Urothelium cell line (cell line): ENCODE results near the gene ALDH1A1.

Experiments used
- DNase-seq: peaks from one replicate; pipeline ENCODE4 v3.0.0; 2011; ENCODE audit warnings: low spot score, mixed read lengths
- FAIRE-seq: peaks from 2 replicates; lab custom pipeline; 2011; peaks lifted over from hg19 to GRCh38; lab: Jason Lieb, UNC

Gene ALDH1A1

GRCh38 chr9:72898784-72899733 lies 53.8 kb downstream of the ALDH1A1 start:
- FAIRE-seq (no peak), DNase-seq (no peak)

GRCh38 chr9:72898360-72898759 lies 54.5 kb downstream of the ALDH1A1 start:
- DNase-seq (no peak), FAIRE-seq (no peak)

GRCh38 chr9:72897069-72897649 lies 55.7 kb downstream of the ALDH1A1 start:
- DNase-seq: no peak

GRCh38 chr9:72896439-72896838 lies 56.4 kb downstream of the ALDH1A1 start:
- FAIRE-seq: no peak

More at GRCh38 chr9:72897069-72897649, 55.7 kb downstream of the ALDH1A1 start:
- no peak for FAIRE-seq

DNA sequence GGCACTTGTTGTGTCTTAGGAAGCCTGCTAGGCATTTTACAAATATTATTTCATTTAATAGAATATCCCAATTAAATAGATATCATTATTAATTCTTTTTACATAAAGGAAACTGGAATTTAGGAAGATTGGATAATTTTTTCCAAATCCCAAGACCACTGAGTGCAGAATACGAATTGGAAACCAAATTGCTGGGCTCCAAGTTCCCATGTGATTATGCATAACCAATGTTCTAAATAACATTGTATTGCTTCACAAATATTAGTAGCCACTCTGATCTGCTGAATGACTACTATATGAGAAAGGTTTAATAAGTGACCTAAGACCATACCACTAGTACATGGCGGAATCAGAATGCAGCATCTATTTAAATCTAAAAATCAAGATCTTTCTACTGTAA lies 57.7 kb downstream of the ALDH1A1 start:
- DNase-seq (no peak), FAIRE-seq (no peak)

More at GRCh38 chr9:72896439-72896838, 56.4 kb downstream of the ALDH1A1 start:
- no peak for DNase-seq

DNA sequence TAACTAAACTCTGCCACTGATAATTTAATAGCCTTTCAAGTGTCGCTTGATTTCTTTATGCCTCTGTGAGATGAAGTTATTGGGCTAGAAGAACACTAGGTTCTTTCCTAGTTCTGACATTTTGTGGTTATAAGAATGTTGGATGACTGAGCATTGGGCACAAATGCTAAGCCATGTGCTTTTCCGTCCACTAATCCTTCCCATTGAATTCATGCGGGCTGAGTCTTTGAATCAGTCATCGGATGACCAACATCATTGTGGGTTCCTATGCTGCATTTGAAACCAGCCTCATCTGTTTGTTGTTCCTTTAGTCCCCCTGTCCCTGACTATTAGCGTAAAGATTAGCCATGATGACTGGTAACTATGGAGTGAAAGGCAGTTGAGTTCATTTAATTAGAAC lies 58.5 kb downstream of the ALDH1A1 start:
- no peak for FAIRE-seq
- DNase-seq: no peak

DNA sequence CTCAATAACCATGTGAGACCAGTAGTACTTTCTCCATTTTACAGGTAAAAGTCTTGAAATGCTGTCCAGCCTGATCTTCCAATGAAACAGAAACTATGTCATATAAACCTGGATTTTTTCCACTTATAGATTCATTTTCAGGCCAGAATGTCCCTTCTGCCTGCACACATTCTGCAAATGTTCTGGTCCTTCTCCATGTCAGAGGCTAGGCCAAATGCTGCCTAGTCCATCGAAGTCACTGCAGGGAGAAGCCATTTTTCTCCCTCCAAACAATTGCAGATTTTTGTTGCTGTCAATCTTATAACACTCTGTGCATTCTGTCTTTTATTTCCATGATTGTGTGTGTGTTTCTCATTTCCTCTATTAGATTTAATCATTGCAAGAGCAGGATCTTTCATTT lies 59.4 kb downstream of the ALDH1A1 start:
- FAIRE-seq: no peak
- no peak for DNase-seq

DNA sequence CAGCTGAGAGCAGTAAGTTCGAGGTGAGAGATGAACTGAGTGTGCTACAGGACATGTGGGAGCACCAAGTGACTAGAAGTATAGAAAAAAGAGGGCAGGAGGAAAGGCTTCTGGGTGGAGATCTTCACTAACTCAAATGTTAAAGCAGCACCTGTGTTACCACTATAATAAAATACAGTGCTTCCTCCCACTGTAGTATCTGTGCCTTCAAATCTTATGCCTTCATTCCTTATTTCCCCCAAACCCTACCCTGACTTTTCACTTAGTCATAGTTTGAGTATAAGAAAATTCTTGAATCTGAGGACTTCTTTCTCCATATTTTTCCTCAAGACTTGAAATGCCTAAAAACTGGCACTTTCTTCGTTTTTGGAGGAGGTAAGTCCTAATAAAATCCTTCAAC lies 61.8 kb downstream of the ALDH1A1 start:
- no peak for FAIRE-seq
- no peak for DNase-seq

DNA sequence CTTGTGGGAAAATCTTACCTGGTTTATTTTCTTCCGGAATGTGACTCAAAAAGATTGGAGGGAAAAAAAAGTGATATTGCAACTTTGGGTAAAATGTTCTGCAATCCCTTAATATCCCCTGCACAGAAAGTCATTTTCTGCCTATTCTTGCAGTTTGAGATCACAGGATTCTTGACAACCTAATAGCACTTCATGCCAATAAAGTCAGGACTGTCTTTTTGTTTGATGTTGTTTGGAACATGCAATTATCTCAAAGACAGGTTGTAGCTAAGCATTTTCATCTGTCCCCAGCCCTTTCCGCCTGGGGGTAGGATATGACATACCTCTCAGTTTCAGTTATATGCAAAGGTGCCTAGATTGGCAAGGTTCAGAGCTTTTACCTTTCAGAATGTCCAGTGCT lies 63.9 kb downstream of the ALDH1A1 start:
- no peak for FAIRE-seq
- DNase-seq: no peak

DNA sequence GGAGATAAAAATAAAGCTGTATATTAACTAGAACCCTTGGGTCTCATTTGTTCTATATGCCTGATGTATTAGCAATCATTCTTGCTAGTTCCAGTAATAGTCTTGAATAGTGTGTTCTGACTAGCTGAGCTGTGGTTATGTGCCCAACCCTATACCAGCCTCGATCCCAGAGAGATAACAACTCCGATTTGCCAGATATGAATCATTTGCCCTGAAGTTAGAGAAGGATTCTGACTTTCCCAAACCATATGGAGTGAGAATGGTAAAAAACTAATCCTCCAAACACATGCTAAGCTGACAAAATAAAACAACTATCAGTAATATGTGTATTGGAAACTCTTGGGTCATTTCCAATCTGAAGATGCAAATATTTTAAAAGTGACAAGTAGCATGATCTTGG lies 64.8 kb downstream of the ALDH1A1 start:
- FAIRE-seq: no peak
- no peak for DNase-seq

DNA sequence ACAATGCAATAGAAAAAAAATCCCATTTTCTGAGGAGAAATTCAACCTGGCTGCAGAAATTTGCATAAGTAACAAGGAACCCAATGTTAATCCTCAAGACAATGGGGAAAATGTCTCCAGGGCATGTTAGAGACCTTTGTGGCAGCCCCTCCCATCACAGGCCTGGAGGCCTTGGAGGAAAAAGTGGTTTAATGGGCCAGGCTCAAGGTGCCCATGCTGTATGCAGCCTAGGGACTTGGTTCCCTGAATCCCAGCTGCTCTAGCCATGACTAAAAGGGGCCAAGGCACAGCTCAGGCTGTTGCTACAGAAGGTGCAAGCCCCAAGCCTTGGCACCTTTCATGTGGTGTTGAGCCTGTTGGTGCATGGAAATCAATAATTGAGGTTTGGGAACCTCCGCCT lies 66.5 kb downstream of the ALDH1A1 start:
- no peak for DNase-seq
- no peak for FAIRE-seq

GRCh38 chr9:72884508-72884907 lies 68.3 kb downstream of the ALDH1A1 start:
- DNase-seq (no peak), FAIRE-seq (no peak)

DNA sequence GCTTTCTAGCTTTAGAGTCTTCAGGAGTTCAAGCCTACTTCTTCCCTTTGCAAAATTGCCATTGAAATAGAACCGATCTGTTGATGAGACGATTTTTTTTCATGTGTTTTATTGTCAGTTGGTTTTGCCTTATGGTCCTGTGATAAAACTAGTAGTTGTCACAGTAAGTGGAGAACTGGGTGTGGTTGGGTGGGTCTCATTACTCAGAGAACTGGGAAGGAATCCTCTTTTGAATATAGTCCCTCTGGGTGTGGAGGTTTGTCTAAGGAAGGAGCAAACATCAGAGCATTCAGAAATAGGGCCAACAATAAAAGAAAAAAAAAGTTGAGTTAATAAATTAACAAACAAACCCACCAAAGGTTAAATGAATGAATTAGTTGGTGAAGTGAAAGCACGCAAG lies 69.0 kb downstream of the ALDH1A1 start:
- no peak for DNase-seq
- no peak for FAIRE-seq

DNA sequence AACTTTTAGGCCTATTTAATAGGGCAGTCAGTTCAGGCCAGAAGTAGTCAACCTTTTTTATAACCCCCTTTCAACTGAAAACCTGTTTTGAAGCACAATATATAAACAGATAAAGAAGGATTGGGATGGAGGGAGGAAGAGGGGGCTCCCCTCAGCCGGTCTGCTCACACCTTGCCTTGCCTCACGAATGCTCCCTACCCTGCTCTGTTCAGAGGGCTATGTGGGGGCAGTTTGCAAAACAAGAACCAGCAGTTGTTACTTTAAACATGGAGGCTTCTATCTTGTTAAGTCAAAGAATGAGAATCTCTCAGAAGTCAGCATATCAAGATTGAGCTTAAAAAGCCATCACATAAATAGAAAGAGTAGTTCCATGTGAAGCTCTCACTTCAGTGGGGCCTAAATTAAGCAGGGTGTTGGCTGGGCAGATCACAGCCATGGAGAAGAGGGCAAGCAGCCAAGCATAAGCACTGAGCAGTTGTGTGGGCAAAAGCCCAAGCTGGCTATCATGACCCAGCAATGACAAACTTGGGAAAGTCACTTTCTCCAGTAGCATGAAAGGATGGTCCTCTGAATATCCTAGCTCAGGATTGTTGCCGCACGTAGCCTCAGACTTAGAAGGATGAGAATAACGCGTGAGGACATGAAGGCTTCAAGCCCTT lies 70.6 kb downstream of the ALDH1A1 start:
- DNase-seq: no peak
- no peak for FAIRE-seq

DNA sequence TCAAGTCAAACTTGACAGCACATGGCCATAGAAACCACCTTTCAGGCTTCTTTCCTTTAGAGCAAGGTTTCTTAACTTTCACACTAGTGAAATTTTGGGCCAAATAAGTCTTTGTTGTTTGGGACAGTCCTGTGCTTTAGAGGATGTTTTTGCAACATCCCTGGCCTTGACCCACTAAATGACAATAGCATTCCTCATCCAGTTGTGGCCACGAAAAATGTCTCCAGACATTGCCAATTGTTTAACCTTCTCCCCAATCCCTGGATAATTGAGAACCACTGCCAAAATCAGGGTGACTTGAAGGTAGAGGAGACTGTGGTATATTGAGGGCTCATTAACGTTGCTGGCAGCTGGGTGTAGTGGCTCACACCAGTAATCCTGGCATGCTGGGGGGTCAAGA lies 72.0 kb downstream of the ALDH1A1 start:
- FAIRE-seq (no peak), DNase-seq (no peak)

GRCh38 chr9:72875221-72875620 lies 77.6 kb downstream of the ALDH1A1 start:
- FAIRE-seq (no peak), DNase-seq (no peak)

- DNase-seq (no peak), FAIRE-seq (no peak)
These were observed 78.5 kb downstream of the ALDH1A1 start for GRCh38 chr9:72874344-72874743.

GRCh38 chr9:72873456-72873855 lies 79.4 kb downstream of the ALDH1A1 start:
- FAIRE-seq: no peak
- DNase-seq: no peak

GRCh38 chr9:72872718-72873117 lies 80.1 kb downstream of the ALDH1A1 start:
- DNase-seq: no peak
- no peak for FAIRE-seq

GRCh38 chr9:72871685-72872084 lies 81.2 kb downstream of the ALDH1A1 start:
- DNase-seq: peak; percentile 19
- FAIRE-seq: no peak

DNA sequence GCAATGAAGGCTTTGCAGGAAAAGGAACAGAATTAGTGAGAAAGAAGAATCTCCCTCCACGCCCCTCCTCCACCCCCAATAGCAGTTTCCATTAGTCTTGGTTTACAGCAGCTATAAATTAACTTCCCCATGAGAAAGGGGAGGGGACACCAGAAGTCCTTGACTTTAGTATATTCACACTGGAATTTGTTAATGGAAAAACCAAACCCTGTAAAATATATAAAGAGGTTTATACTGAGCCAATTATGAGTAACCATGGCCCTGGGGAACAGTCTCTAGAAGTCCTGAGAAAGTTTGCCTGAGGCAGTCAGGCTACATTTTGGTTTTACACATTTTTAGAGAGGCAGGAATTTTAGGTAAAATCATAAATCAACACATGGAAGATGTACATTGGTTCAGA lies 88.5 kb downstream of the ALDH1A1 start:
- no peak for FAIRE-seq
- no peak for DNase-seq
